SK-N-SH (cell line): ENCODE results near the gene ACOXL.

Experiments used
- CTCF ChIP-seq: fragments of 200-600 bp; sonication (generic); IDR thresholded peaks from 2 replicates; pipeline ENCODE4 v1.6.1; 2017; ENCODE audit warnings: antibody characterized with exemption, mild to moderate bottlenecking, moderate library complexity
- POLR2AphosphoS5 ChIP-seq: IDR thresholded peaks from 2 replicates; pipeline ENCODE4 v1.6.1; 2012; ENCODE audit warnings: low read depth, low read length
- RFX5 ChIP-seq: IDR thresholded peaks from 2 replicates; pipeline ENCODE4 v1.6.1; 2012; ENCODE audit warnings: mild to moderate bottlenecking, improper control_type of control experiment, low read length
- SIN3A ChIP-seq: IDR thresholded peaks from 2 replicates; pipeline ENCODE4 v1.6.1; 2012; ENCODE audit warnings: low read depth, mild to moderate bottlenecking, low read length, moderate library complexity, borderline replicate concordance
- TAF1 ChIP-seq: IDR thresholded peaks from 2 replicates; pipeline ENCODE4 v1.6.1; 2012; ENCODE audit warnings: low read depth, mild to moderate bottlenecking, low read length, moderate library complexity, borderline replicate concordance
- TCF12 ChIP-seq: IDR thresholded peaks from 2 replicates; pipeline ENCODE4 v1.4.0; 2012
- TF ChIP-seq, protein P1 (sequence below): fragments of 150-350 bp; IDR thresholded peaks from 2 replicates; pipeline ENCODE4 v1.6.1; 2017; ENCODE audit warnings: antibody characterized with exemption, low read length, low read depth, borderline replicate concordance

DNA sequence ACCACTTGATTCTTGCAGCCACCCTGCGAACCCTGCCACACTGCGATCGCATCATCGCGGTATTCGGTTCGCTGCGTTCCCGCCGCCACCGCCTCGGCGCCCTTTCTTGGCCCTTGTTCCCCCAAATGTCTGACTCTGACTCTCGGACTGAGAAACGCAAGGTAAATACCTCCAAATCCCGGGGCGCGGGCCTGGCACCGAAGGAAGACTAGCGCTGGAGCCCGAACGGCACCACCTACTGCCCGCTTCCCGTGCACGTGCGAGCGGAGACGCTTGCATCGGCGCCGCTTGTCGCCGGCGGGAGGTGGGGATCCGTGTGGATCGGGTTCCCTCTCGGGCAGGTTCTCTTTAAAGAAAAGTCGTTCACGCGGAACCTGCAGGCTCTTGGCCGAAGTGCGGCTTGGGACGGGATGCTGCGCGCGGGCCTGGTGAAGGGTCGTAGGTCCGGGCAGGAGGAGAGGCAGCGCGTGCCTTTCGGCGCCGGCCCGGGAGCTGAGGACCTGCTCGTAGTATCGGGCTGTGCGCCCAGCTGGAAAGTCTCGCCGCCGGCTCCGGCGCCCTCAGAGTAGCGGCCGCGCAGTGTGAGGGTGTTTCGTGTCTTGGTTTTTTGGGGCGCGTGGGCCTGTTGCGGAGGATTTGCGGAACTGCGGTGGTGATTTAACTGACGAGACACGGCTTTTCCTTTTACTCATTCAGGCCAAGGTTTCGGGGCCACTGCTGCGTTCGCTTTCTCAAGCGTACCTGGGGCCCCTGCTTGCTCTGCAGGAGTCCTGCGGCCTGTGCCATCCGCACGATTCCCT, 388.9 kb downstream of the ACOXL start:
- no peak for TF ChIP-seq TAF1
- peak; percentile 16; the same call in 1 of the 2 replicates for TF ChIP-seq CTCF
- TF ChIP-seq TCF12 = no peak
- no peak for TF ChIP-seq SIN3A
- TF ChIP-seq RFX5 = no peak
- TF ChIP-seq, protein P1, sequence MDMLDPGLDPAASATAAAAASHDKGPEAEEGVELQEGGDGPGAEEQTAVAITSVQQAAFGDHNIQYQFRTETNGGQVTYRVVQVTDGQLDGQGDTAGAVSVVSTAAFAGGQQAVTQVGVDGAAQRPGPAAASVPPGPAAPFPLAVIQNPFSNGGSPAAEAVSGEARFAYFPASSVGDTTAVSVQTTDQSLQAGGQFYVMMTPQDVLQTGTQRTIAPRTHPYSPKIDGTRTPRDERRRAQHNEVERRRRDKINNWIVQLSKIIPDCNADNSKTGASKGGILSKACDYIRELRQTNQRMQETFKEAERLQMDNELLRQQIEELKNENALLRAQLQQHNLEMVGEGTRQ = no peak
- no peak for TF ChIP-seq POLR2AphosphoS5
